GM21737 (cell line): ENCODE results near the gene MYMX.
A peak's percentile ranks its signal among the peaks of the same experiment; 100 is the strongest.

Experiments used
- ATAC-seq: cut with Tn5 transposase; IDR thresholded peaks from one replicate; pipeline ENCODE4 v1.9.1; 2021; ENCODE audit warnings: mild to moderate bottlenecking, moderate library complexity; ENCODE audit not compliant: unreplicated experiment

Gene MYMX

DNA sequence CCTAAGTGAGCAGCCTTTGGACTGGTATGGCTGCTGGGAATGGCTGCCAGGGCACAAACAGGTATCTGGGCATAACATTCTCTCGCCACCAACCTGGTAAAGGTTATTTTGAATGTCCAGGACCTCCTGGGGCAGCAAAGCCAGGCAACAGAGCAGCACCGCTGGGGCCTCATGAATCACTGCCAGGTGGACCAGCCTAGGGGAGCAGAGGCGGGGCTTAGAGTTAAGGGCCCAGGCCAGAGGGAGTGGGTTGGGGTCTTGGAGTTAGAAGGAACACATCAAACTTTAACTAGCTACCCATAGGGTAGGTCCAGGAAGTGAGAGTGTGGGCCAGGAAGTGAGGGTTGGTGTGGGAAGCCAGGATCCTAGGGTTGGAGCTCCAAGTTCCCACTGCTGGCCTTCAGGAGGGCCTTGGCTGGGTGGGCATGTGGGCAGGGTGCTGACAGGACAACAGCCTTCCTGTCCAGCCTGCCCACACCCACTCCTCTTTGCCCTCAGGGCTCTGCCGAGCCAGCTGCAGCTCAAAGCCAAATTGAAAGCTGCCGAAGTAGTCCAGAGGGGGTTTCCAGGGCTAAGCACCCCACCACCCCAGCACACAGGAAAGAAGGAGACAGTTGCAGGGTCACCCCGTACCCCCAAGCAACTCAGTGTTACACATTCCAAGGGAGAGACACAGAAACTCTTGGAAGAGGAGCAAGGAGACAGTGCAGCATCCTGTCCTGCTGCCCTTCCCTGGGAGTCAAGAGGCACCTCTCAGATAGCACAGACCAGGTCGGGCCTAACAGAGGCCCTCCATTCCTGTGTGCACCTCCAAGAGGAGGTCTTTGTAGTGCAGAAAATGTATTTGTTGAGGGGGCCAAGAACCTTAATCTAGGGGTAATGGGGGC is 46.0 kb downstream of the MYMX start:
- no peak for ATAC-seq

DNA sequence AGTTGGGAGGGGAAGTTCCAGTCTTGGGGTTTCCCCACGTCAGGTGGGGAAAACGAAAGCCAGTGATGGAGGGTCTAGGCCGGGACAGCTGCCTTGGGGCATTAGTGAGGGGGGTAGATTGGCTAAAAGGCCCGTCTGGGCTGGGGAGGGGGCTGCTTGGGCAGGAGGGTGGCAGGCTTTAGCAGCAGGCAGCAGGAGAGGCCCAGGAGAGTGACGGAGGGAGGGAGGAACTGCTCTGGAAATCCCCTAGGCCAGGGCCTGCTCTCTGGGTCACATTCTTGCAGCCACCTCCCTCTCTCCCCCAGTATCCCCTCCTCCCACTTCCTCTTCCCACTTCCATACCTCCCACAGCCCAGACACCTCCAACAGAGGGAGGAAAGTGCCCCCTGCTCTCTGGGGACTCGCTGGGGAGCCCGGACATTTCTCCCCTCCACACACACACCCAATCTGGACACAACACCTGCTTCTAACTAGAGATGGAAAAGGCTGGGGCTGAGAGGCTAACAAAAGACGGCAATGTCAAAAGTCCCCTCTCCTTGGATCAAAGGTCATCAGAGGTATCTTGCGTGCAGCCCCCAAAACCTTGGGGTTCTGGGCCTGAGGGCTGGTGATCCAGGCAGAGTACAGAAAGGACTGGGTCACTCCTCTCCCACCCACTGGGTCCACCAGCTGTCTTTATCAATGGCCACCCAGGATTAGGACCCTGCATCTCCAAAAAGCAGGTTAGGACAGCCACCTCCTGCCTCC is 46.8 kb downstream of the MYMX start:
- no peak for ATAC-seq

- peak; percentile 17 for ATAC-seq
Measured at GRCh38 chr6:44264154-44265006, 47.7 kb downstream of the MYMX start.

GRCh38 chr6:44265007-44265721 is 48.4 kb downstream of the MYMX start, which contains the start of gene NFKBIE:
TSS of gene NFKBIE (minus strand) at chr6:44265551. CDS start at chr6:44265346, 205 bp downstream.
- ATAC-seq: peak; percentile 40

- no peak for ATAC-seq
Measured at GRCh38 chr6:44265722-44266233, 49.1 kb downstream of the MYMX start.

DNA sequence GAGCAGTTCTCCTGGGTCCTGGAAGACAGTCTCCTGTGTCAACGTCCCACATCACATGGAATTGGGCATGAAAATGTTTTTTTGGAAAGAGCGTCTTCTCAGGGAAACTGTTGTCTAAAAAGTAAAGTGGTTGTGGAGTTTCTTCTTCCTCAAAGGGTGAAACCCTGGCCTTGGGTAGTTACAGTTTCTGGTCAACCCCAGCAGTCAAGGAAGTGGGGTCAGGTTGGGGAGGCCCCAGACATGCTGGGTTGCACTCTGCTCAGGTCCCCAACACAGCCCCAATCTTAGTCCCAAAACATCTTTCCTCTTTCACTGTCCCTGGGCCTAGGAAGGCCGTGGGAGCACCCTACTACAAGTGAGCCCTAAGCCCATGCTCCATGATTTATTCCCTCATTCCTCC is 49.6 kb downstream of the MYMX start:
- ATAC-seq: peak; percentile 28

- no peak for ATAC-seq
Measured at GRCh38 chr6:44267252-44267651, 50.5 kb downstream of the MYMX start.
